Naive B cell (primary cell): ENCODE measurements around the gene TEX14. TPM values are rescaled to one million over a fixed set of nuclear protein-coding genes. Genes with fewer than 3 reads are reported as not detected.
A peak's percentile ranks its signal among the peaks of the same experiment; 100 is the strongest.
"Not testable (repeated sequence)": the region's sequence is repeated elsewhere in the genome, so short reads cannot be mapped to it uniquely, and the experiment has no call there.

Source experiments
- ATAC-seq, 2 donors: fragments of 150-1000 bp; cut with Tn5 transposase; 2 replicates each; pipeline ENCODE4 v1.10.0; 2021; ENCODE audit warnings: low read depth in 2 of 2, mild to moderate bottlenecking in 2 of 2, moderate library complexity in 2 of 2
- DNase-seq: peaks from one replicate; pipeline ENCODE4 v3.0.0; 2022
- H3K27ac Mint-ChIP-seq, 6 donors: one replicate each; pipeline ENCODE4 v1.8.0; 2020 to 2022; ENCODE audit warnings: mild to moderate bottlenecking in 6 of 6, mixed read lengths in 6 of 6, moderate library complexity in 5 of 6, inconsistent platforms in 2 of 6
- H3K27me3 Mint-ChIP-seq, 3 donors: one replicate each; pipeline ENCODE4 v1.8.0; 2021 to 2022; ENCODE audit warnings: mixed read lengths in 3 of 3, mild to moderate bottlenecking in 1 of 3
- H3K36me3 Mint-ChIP-seq, 2 donors: one replicate each; pipeline ENCODE4 v1.8.0; 2020 to 2022; ENCODE audit warnings: mixed read lengths in 2 of 2, inconsistent platforms in 1 of 2, mild to moderate bottlenecking in 1 of 2
- H3K4me1 Mint-ChIP-seq, 3 donors: one replicate each; pipeline ENCODE4 v1.8.0; 2020 to 2022; ENCODE audit warnings: mixed read lengths in 3 of 3, inconsistent platforms in 1 of 3, mild to moderate bottlenecking in 1 of 3, moderate library complexity in 1 of 3
- H3K4me3 Mint-ChIP-seq, 8 donors: one replicate each; pipeline ENCODE4 v1.8.0; 2020 to 2022; ENCODE audit warnings: mild to moderate bottlenecking in 8 of 8, mixed read lengths in 8 of 8, moderate library complexity in 8 of 8, inconsistent platforms in 2 of 8
- H3K9me3 Mint-ChIP-seq, 7 donors: one replicate each; pipeline ENCODE4 v1.8.0; 2020 to 2022; ENCODE audit warnings: mixed read lengths in 7 of 7, mild to moderate bottlenecking in 5 of 7, inconsistent platforms in 2 of 7, moderate library complexity in 1 of 7
- polyA plus RNA-seq, 6 donors: library from polyadenylated mRNA; unstranded; fragments of 300-500 nt; fragmentation: Illumina TruSeq; gene quantifications; one replicate each; pipeline ENCODE4 v1.2.3, GENCODE V29; 2021; ENCODE audit warnings: low read depth in 6 of 6

The TEX14 gene
- polyA plus RNA-seq, 6 donors from 2014 or later, result 0.26 to 1.0 (median 0.44) TPM; not detected in 3

- H3K36me3 Mint-ChIP-seq, result no peaks in the 10 kb centered on the region
- peaks cover 0 to 16% (median 0%) of the 10 kb centered on the region in 3 donors for H3K27me3 Mint-ChIP-seq
- peaks cover 0 to 2% (median 0%) of the 10 kb centered on the region in 7 donors for H3K9me3 Mint-ChIP-seq
- H3K4me1 Mint-ChIP-seq, result no peaks in the 10 kb centered on the region
- no peak for ATAC-seq
- no peak for DNase-seq
- no peak overlapping the region for H3K4me3 Mint-ChIP-seq
- peak overlapping the region in 2 of 6 donors; percentile 3 to 66 for H3K27ac Mint-ChIP-seq
These were observed 12.4 kb downstream of the TEX14 start for GRCh38 chr17:58679263-58680037.

GRCh38 chr17:58678287-58678686 lies 13.6 kb downstream of the TEX14 start:
- not testable (repeated sequence) for H3K9me3 Mint-ChIP-seq, DNase-seq, H3K4me3 Mint-ChIP-seq, H3K36me3 Mint-ChIP-seq, H3K4me1 Mint-ChIP-seq, H3K27ac Mint-ChIP-seq, ATAC-seq
- H3K27me3 Mint-ChIP-seq, result peaks cover 0 to 16% (median 0%) of the 10 kb centered on the region in 3 donors

- Mint-ChIP-seq H3K4me3 (no peak overlapping the region), H3K27ac (no peak overlapping the region), H3K9me3 (peaks cover 0 to 2% (median 0%) of the 10 kb centered on the region in 7 donors), H3K4me1 (no peaks in the 10 kb centered on the region), H3K27me3 (peaks cover 0 to 16% (median 0%) of the 10 kb centered on the region in 3 donors), H3K36me3 (no peaks in the 10 kb centered on the region)
- no peak for ATAC-seq
- DNase-seq, result no peak
These were observed 14.5 kb downstream of the TEX14 start for GRCh38 chr17:58677194-58677880.

- Mint-ChIP-seq H3K9me3 (no peaks in the 10 kb centered on the region), H3K27ac (peak overlapping the region in 1 of 6 donors; percentile 77), H3K36me3 (no peaks in the 10 kb centered on the region), H3K27me3 (peaks cover 6 to 25% (median 17%) of the 10 kb centered on the region in 3 donors), H3K4me1 (peaks cover under 1 to 2% (median 1%) of the 10 kb centered on the region in 3 donors), H3K4me3 (no peak overlapping the region)
- no peak for ATAC-seq
- DNase-seq, result no peak
These were observed 19.9 kb downstream of the TEX14 start for GRCh38 chr17:58671969-58672368.

- no peak for ATAC-seq
- no peaks in the 10 kb centered on the region for H3K9me3 Mint-ChIP-seq
- peak overlapping the region in 1 of 6 donors; percentile 15 for H3K27ac Mint-ChIP-seq
- H3K36me3 Mint-ChIP-seq, result no peaks in the 10 kb centered on the region
- no peak for DNase-seq
- H3K4me1 Mint-ChIP-seq, result peaks cover 8 to 9% (median 8%) of the 10 kb centered on the region in 3 donors
- peaks cover 16 to 36% (median 25%) of the 10 kb centered on the region in 3 donors for H3K27me3 Mint-ChIP-seq
- H3K4me3 Mint-ChIP-seq, result peak overlapping the region in 1 of 8 donors; percentile 39
These were observed 22.0 kb downstream of the TEX14 start for GRCh38 chr17:58669853-58670252.

GRCh38 chr17:58668598-58668935 lies 23.3 kb downstream of the TEX14 start:
- Mint-ChIP-seq H3K4me3 (peak overlapping the region in 1 of 8 donors; percentile 73), H3K27me3 (peaks cover 16 to 40% (median 25%) of the 10 kb centered on the region in 3 donors), H3K36me3 (no peaks in the 10 kb centered on the region), H3K9me3 (no peaks in the 10 kb centered on the region), H3K27ac (no peak overlapping the region), H3K4me1 (peaks cover 8 to 9% (median 8%) of the 10 kb centered on the region in 3 donors)
- ATAC-seq (no peak), DNase-seq (no peak)

GRCh38 chr17:58667934-58668597 lies 23.8 kb downstream of the TEX14 start:
- Mint-ChIP-seq H3K27ac (peak overlapping the region in 1 of 6 donors; percentile 48), H3K9me3 (no peaks in the 10 kb centered on the region), H3K4me1 (peaks cover 8 to 9% (median 8%) of the 10 kb centered on the region in 3 donors), H3K36me3 (no peaks in the 10 kb centered on the region), H3K27me3 (peaks cover 16 to 40% (median 25%) of the 10 kb centered on the region in 3 donors), H3K4me3 (peak overlapping the region in 2 of 8 donors; percentile 73 to 76)
- no peak for DNase-seq
- ATAC-seq, result no peak

GRCh38 chr17:58666858-58667267 lies 25.0 kb downstream of the TEX14 start:
- no peaks in the 10 kb centered on the region for H3K36me3 Mint-ChIP-seq
- H3K9me3 Mint-ChIP-seq, result no peaks in the 10 kb centered on the region
- peak; percentile 73 to 84 for ATAC-seq
- peaks cover 16 to 40% (median 25%) of the 10 kb centered on the region in 3 donors for H3K27me3 Mint-ChIP-seq
- peak; percentile 28 for DNase-seq
- peaks cover 8 to 9% (median 8%) of the 10 kb centered on the region in 3 donors for H3K4me1 Mint-ChIP-seq
- peak overlapping the region in 5 of 6 donors; percentile 8 to 92 (median 82) for H3K27ac Mint-ChIP-seq
- peak overlapping the region; percentile 25 to 74 (median 67) for H3K4me3 Mint-ChIP-seq

- DNase-seq (no peak), ATAC-seq (peak in 1 of 2 donors; percentile 14)
- Mint-ChIP-seq H3K9me3 (no peaks in the 10 kb centered on the region), H3K4me3 (peak overlapping the region in 7 of 8 donors; percentile 54 to 74 (median 68)), H3K27ac (peak overlapping the region in 2 of 6 donors; percentile 82 to 87), H3K27me3 (peaks cover 16 to 40% (median 25%) of the 10 kb centered on the region in 3 donors), H3K36me3 (no peaks in the 10 kb centered on the region), H3K4me1 (peaks cover 8 to 9% (median 8%) of the 10 kb centered on the region in 3 donors)
These were observed 25.6 kb downstream of the TEX14 start for GRCh38 chr17:58665946-58666857.

GRCh38 chr17:58664302-58664701 lies 27.5 kb downstream of the TEX14 start:
- Mint-ChIP-seq H3K36me3 (no peaks in the 10 kb centered on the region), H3K27ac (no peak overlapping the region), H3K27me3 (peaks cover 11 to 33% (median 25%) of the 10 kb centered on the region in 3 donors), H3K4me3 (peak overlapping the region in 1 of 8 donors; percentile 2), H3K9me3 (peaks cover 0 to 2% (median 0%) of the 10 kb centered on the region in 7 donors), H3K4me1 (peaks cover 10 to 12% (median 11%) of the 10 kb centered on the region in 3 donors)
- ATAC-seq (no peak), DNase-seq (no peak)

- ATAC-seq (no peak), DNase-seq (no peak)
- Mint-ChIP-seq H3K4me1 (peaks cover 16 to 22% (median 18%) of the 10 kb centered on the region in 3 donors), H3K27me3 (peaks cover 4 to 17% (median 5%) of the 10 kb centered on the region in 3 donors), H3K27ac (peak overlapping the region in 1 of 6 donors; percentile 15), H3K4me3 (peak overlapping the region in 2 of 8 donors; percentile 26 to 72), H3K36me3 (no peaks in the 10 kb centered on the region), H3K9me3 (peaks cover 0 to 4% (median 0%) of the 10 kb centered on the region in 7 donors)
These were observed 30.3 kb downstream of the TEX14 start for GRCh38 chr17:58661499-58661898.

GRCh38 chr17:58660621-58661020 lies 31.2 kb downstream of the TEX14 start:
- Mint-ChIP-seq H3K4me1 (peaks cover 14 to 18% (median 16%) of the 10 kb centered on the region in 3 donors), H3K36me3 (no peaks in the 10 kb centered on the region), H3K27ac (peak overlapping the region in 3 of 6 donors; percentile 13 to 93 (median 67)), H3K27me3 (peaks cover 0 to 11% (median 0%) of the 10 kb centered on the region in 3 donors), H3K4me3 (peak overlapping the region; percentile 21 to 83 (median 70)), H3K9me3 (peaks cover 0 to 4% (median 0%) of the 10 kb centered on the region in 7 donors)
- DNase-seq (no peak), ATAC-seq (no peak)
